ENCODE results near the gene SCTR.

The SCTR gene

DNA sequence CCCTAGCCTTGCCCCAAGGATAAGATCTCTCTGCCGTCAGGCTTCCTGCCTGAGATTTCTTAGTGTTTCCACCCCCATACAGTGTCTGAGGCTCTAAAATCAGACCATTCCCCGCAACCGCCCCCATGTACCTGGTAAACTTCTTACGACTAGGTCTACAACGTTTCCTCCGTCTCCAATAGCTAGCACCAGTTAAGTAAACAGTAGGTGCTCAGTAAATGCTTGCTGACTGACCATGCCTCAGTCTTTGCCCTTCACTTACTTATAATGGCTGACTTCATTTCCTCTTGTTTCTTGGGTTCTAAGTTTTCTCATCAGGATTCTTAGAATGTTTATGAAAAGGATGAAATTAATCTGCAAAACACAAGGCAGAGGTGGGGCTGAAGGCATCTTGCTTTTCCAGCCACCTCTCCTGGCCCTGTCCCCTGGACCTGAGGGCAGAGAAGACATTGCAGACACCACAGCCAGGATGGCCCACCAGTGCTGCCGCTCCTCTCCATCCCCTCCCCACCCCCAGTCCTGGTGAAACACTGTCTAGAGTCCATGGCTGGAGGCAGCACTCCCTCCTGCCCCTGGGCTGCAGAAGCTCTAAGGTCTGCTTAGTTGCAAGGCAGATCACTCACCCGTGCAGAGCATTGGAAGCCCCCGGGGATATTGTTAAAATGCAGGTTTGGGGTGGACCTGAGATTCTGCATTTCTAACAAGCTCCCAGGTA is 75.7 kb downstream of the SCTR start:
- no peak for DNase-seq (ENCODE audit: insufficient read length, low spot score)
- no peak for FAIRE-seq
- TF ChIP-seq CTCF (IDR thresholded peaks at IDR 0.05; ENCODE audit: insufficient read depth, missing control alignments), result no peak

GRCh38 chr2:119446037-119446436 is 78.2 kb downstream of the SCTR start:
- DNase-seq (ENCODE audit: insufficient read length, low spot score) (no peak), FAIRE-seq (no peak)
- TF ChIP-seq CTCF (IDR thresholded peaks at IDR 0.05; ENCODE audit: insufficient read depth, missing control alignments), result no peak

- DNase-seq (ENCODE audit: insufficient read length, low spot score) (no peak), FAIRE-seq (no peak)
- no peak for TF ChIP-seq CTCF (IDR thresholded peaks at IDR 0.05; ENCODE audit: insufficient read depth, missing control alignments)
Measured at GRCh38 chr2:119442850-119443249, 81.4 kb downstream of the SCTR start.

GRCh38 chr2:119442226-119442619 is 82.1 kb downstream of the SCTR start:
- no peak for TF ChIP-seq CTCF (IDR thresholded peaks at IDR 0.05; ENCODE audit: insufficient read depth, missing control alignments)
- DNase-seq (ENCODE audit: insufficient read length, low spot score) (no peak), FAIRE-seq (no peak)

DNA sequence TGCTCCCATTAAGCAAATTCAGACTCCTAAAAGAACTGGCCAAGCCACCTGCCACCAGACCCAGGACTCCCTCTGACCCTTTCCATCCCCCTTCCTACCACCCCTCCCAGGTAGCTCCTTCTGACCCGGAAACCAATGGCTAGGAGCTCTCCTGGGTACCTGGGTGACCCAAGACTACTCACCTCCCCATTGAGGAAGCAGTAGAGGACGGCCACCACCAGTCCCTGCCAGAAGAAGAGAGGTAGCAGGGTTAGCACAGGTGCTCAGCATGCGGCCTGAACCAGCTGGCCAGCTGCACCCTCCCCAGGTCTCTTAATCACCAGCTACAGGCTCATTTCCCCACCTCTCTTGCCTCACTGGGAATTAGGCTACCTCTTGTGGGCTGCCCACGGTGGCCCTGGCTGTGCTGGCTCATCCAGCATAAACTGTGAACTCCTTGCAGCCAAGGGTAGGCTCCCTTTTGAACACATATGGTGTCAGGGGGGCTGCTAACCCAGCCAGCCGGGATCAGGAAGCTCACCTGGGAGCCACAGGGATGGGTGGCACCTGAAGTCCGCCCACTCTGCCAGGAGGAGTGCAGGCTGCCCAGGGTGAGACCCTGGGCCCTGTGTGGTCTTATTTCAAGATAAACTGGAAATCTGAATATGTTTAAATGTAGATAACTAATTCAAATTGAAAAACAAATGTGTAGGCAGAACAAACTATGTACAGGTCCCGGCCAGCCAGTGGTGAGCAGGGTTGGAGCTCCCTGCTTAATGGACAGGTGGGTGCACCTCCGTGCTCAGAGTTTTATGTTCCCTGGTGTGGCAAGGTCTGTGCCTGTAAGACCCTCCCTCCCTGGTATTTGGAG is 82.7 kb downstream of the SCTR start:
- FAIRE-seq, result no peak
- TF ChIP-seq CTCF (IDR thresholded peaks at IDR 0.05; ENCODE audit: insufficient read depth, missing control alignments), result no peak

DNA sequence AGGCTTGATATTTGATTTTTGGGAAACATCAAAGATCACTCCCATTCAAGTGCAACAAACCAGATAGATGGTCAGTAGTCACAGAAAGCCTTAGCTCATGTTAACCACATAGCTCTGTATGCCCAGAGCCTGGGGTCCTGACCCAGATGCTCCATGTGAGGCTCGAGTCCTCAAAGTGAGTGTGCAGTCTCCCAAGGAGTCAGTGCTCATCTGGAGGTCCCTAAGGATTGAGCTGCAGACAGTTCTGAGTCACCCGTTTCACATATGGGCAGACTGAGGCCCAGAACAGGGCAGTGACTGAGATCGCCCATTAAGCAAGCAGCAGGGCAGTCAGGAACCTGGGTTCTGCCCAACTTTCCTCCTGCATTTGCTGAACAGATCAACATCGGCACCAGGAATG is 83.4 kb downstream of the SCTR start:
- TF ChIP-seq CTCF (IDR thresholded peaks at IDR 0.05; ENCODE audit: insufficient read depth, missing control alignments), result no peak
- no peak for DNase-seq (ENCODE audit: insufficient read length, low spot score)
- FAIRE-seq, result no peak

More for the DNA sequence above, 82.7 kb downstream of the SCTR start:
- DNase-seq (ENCODE audit: insufficient read length, low spot score), result no peak

- no peak for FAIRE-seq
- no peak for TF ChIP-seq CTCF (IDR thresholded peaks at IDR 0.05; ENCODE audit: insufficient read depth, missing control alignments)
- DNase-seq (ENCODE audit: insufficient read length, low spot score), result no peak
Measured at GRCh38 chr2:119440501-119440870, 83.8 kb downstream of the SCTR start.

Measured in D721Med (cell line).